Esophagus muscularis mucosa (tissue), 4 donors: ENCODE results near the gene CCDC74B.
"Not testable (repeated sequence)": the region's sequence is repeated elsewhere in the genome, so short reads cannot be mapped to it uniquely, and the experiment has no call there.

Source experiments
- CTCF ChIP-seq, 3 experiments: fragments of 200-600 bp in 2 of 3; fragments of 450-650 bp in 1 of 3; sonication (generic) in 2 of 3; IDR thresholded peaks; one replicate each; pipeline ENCODE4 v1.5.1; 2017 to 2019; ENCODE audit warnings: antibody characterized with exemption in 3 of 3, mild to moderate bottlenecking in 2 of 3, moderate library complexity in 1 of 3
- EP300 ChIP-seq: sonication (generic); formaldehyde crosslinking; IDR thresholded peaks from one replicate; pipeline ENCODE4 v1.6.1; 2017; ENCODE audit warnings: antibody characterized with exemption
- POLR2A ChIP-seq: fragments of 450-650 bp; IDR thresholded peaks from one replicate; pipeline ENCODE4 v1.6.1; 2017; ENCODE audit warnings: antibody characterized with exemption, moderate library complexity, mild to moderate bottlenecking, low read depth
- POLR2AphosphoS5 ChIP-seq, 2 donors: sonication (generic); formaldehyde crosslinking; IDR thresholded peaks; one replicate each; pipeline ENCODE4 v1.6.1; 2017; ENCODE audit warnings: antibody characterized with exemption in 2 of 2

DNA sequence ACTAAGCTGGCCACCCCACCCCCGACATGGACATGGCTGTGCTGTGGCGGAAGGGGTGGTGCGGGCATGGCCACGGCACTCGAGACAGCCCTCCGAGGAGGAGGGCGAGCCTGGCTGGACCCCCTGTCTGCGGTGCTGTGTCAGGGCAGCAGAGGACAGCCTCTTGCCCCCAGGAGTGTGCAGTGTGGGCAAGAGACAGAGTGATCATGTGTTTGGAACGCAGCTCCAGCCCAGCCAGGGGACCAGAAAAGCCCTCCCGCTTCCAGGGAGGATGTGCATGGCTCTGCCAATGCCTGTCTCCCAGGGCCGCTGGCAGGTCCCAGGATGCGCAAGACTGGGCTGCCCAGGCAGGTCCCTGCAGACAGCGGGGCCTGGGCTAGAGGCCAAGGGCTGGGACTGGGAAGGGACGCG, 6.1 kb downstream of the CCDC74B start:
- not testable (repeated sequence) for TF ChIP-seq CTCF (IDR thresholded peaks at IDR 0.05); POLR2AphosphoS5 (IDR thresholded peaks at IDR 0.05); EP300; POLR2A
